ENCODE results near the gene ACIN1. TPM values are rescaled to one million over a fixed set of nuclear protein-coding genes. Genes with fewer than 3 reads are reported as not detected.

The ACIN1 gene
- total RNA-seq, 2 experiments from 2014 or later = 212 to 214 TPM

GRCh38 chr14:23128969-23129758 lies 34.2 kb upstream of the ACIN1 start:
- DNase-seq (no peak), ATAC-seq (ENCODE audit: low read depth) (no peak)
- POLR2A ChIA-PET = no interaction called here
- Mint-ChIP-seq H3K4me1 (peaks cover 12% of the 10 kb centered on the region), H3K9me3 (no peaks in the 10 kb centered on the region), H3K4me3 (no peak overlapping the region), H3K27ac (no peak overlapping the region), H3K27me3 (peaks cover 2% of the 10 kb centered on the region), H3K36me3 (no peaks in the 10 kb centered on the region)

DNA sequence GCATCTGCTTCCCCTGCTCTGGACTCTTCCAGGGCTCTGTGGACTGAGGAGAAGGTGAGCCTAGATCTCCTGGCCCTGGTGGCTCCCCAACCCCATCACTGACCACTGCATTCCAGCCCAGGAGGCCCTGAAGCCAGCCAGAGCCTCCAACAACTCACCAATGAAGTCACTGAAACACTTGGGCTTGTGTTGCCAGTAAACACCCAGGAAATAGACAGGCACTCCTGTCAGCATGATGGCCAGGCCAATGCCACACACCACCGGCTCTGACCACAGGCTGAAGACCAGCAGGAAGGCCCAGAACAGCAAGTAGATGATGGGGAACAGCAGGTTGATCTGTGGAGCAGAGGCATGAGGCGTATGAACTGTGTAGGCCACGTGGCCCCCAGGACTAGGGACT lies 32.9 kb upstream of the ACIN1 start:
- no peak for ATAC-seq (ENCODE audit: low read depth)
- H3K4me1 Mint-ChIP-seq = peaks cover 9% of the 10 kb centered on the region

DNA sequence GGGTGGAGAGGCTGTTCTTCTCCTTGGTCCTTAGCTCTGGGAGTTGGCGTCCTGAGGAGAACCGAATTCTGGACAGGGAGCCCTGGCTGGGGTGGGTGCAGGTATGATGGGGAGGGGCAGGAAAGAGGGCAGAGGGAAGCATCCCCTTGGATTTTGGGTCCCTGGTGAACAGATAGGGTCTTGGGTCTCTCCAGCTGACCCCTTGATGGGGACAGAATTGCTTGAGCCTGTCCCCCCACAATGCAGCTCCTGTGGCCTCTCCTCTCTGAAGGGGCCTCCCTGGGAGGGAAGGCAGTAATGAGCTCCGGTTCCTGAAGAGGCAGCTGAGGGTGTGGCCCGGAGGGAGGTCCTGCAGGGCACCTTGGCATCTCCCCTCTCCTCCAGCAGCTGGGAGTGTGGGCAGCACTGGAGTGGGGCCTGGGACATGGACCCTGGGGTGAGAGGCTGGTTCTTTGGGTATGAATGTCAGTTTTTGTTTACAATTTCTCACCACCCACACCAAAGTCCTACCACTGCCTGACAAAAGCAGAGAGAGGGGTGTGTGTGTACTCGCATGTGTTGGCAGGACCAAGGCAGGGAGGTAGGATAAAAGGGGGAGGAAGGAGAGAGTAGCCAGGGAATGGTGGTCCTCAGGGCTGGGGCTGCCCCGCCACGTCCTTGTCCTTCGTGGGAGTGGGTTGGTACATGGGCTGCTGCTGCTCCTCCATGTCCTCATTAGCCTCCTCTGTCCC lies 31.8 kb upstream of the ACIN1 start:
- DNase-seq (no peak), ATAC-seq (ENCODE audit: low read depth) (no peak)
- Mint-ChIP-seq H3K27me3 (no peaks in the 10 kb centered on the region), H3K9me3 (no peaks in the 10 kb centered on the region), H3K4me1 (peaks cover 9% of the 10 kb centered on the region), H3K36me3 (no peaks in the 10 kb centered on the region), H3K4me3 (no peak overlapping the region), H3K27ac (no peak overlapping the region)
- POLR2A ChIA-PET = no interaction called here

More for the DNA sequence above, 32.9 kb upstream of the ACIN1 start:
- H3K27me3 Mint-ChIP-seq = no peaks in the 10 kb centered on the region
- H3K36me3 Mint-ChIP-seq = no peaks in the 10 kb centered on the region
- no peak for DNase-seq
- POLR2A ChIA-PET = no interaction called here
- no peaks in the 10 kb centered on the region for H3K9me3 Mint-ChIP-seq
- H3K27ac Mint-ChIP-seq = peak overlapping the region; percentile 52
- H3K4me3 Mint-ChIP-seq = no peak overlapping the region

GRCh38 chr14:23125933-23126524 lies 31.1 kb upstream of the ACIN1 start:
- ATAC-seq (ENCODE audit: low read depth) = no peak
- Mint-ChIP-seq H3K4me1 (peaks cover 15% of the 10 kb centered on the region), H3K4me3 (no peak overlapping the region), H3K27me3 (no peaks in the 10 kb centered on the region), H3K27ac (no peak overlapping the region), H3K9me3 (no peaks in the 10 kb centered on the region), H3K36me3 (no peaks in the 10 kb centered on the region)
- POLR2A ChIA-PET = no interaction called here
- no peak for DNase-seq

- H3K9me3 Mint-ChIP-seq = no peaks in the 10 kb centered on the region
- H3K27me3 Mint-ChIP-seq = no peaks in the 10 kb centered on the region
- ATAC-seq (ENCODE audit: low read depth) (no peak), DNase-seq (no peak)
- H3K4me3 Mint-ChIP-seq = no peak overlapping the region
- POLR2A ChIA-PET = interaction anchor here (0.9 kb wide), 1 partner anchor 57 kb away, joined by 3 read pairs; no protein-coding TSS in a partner anchor
- no peak overlapping the region for H3K27ac Mint-ChIP-seq
- peaks cover 25% of the 10 kb centered on the region for H3K4me1 Mint-ChIP-seq
- H3K36me3 Mint-ChIP-seq = no peaks in the 10 kb centered on the region
These were observed 30.1 kb upstream of the ACIN1 start for GRCh38 chr14:23125011-23125410.

GRCh38 chr14:23124337-23124954 lies 29.5 kb upstream of the ACIN1 start:
- H3K9me3 Mint-ChIP-seq = no peaks in the 10 kb centered on the region

DNA sequence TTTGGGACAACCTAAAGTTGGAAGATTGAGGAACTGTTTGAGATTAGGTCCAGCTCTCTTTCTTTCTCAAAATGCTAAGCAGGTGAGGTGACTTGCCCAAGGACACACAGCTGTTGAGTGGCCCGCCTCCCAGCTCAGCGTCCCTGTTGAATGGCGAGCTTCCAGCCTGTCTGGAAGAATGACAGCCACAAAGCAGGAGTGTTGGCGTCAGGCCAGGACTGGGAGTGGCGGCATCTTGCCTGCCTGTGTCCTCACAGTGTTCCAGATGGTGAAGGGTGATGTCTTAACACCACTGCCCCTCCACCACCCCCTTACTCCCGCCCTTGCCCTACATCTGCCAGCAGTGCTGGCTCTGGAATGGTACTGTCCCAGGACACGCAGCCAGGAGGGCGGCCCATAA lies 28.5 kb upstream of the ACIN1 start:
- H3K4me3 Mint-ChIP-seq = no peak overlapping the region
- no peaks in the 10 kb centered on the region for H3K9me3 Mint-ChIP-seq
- H3K36me3 Mint-ChIP-seq = no peaks in the 10 kb centered on the region
- H3K4me1 Mint-ChIP-seq = peaks cover 32% of the 10 kb centered on the region
- ATAC-seq (ENCODE audit: low read depth) (no peak), DNase-seq (no peak)
- POLR2A ChIA-PET = no interaction called here
- no peaks in the 10 kb centered on the region for H3K27me3 Mint-ChIP-seq
- H3K27ac Mint-ChIP-seq = no peak overlapping the region

More at GRCh38 chr14:23124337-23124954, 29.5 kb upstream of the ACIN1 start:
- DNase-seq = no peak
- Mint-ChIP-seq H3K4me1 (peaks cover 29% of the 10 kb centered on the region), H3K27me3 (no peaks in the 10 kb centered on the region), H3K27ac (no peak overlapping the region), H3K4me3 (no peak overlapping the region), H3K36me3 (no peaks in the 10 kb centered on the region)
- POLR2A ChIA-PET = interaction anchor here (0.9 kb wide), 1 partner anchor 58 kb away, joined by 3 read pairs; no protein-coding TSS in a partner anchor
- ATAC-seq (ENCODE audit: low read depth) = no peak

DNA sequence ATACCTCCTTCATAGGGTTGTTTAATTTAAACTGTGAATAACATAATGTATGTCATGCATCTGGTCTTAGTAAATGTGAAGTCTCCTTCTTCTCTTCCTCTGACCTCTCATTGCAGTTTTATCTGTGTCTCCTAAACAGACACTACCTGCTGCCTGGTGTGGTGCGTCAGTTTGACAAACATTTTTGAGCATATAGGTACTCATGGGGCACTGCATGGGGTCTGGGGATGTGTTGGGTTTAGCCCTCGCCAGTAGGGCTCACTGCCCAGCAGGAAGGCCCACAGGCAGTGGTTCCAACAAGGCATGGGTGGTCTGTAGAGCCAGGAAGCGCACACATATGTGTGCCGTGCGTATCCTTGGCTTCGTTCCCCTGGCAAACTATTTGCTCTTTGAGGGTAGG lies 27.1 kb upstream of the ACIN1 start:
- Mint-ChIP-seq H3K36me3 (no peaks in the 10 kb centered on the region), H3K4me1 (peaks cover 28% of the 10 kb centered on the region), H3K27me3 (no peaks in the 10 kb centered on the region), H3K4me3 (no peak overlapping the region), H3K27ac (no peak overlapping the region), H3K9me3 (no peaks in the 10 kb centered on the region)
- ATAC-seq (ENCODE audit: low read depth) (no peak), DNase-seq (no peak)
- POLR2A ChIA-PET = interaction anchor here (1.7 to 4.2 kb wide), 3 partner anchors 27 to 180 kb away, joined by 9 to 42 read pairs (median 15); partner anchors contain the start of genes ACIN1, C14orf119 and PPP1R3E

DNA sequence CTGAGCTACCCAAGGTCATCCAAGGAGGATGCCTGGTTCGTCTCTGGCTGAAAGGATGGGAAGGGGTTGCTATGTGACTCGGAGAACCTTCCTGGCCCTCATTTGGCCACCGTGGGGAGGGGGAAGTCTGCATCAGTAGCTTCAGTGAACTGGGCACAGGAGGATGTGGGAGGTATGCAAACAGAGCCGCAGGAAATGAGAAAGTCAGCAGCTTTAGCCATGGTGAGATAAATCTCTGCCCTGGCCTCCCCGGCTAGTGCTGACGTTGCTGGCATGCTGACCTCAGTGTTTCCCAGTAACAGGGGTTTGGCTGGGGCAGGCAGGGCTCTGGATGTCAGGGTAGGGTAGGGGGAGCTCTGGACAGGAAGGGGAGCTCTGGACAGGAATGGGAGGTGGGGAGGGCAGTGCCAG lies 26.4 kb upstream of the ACIN1 start:
- Mint-ChIP-seq H3K4me1 (peaks cover 28% of the 10 kb centered on the region), H3K9me3 (no peaks in the 10 kb centered on the region), H3K4me3 (peak overlapping the region; percentile 65), H3K36me3 (no peaks in the 10 kb centered on the region), H3K27me3 (no peaks in the 10 kb centered on the region), H3K27ac (peak overlapping the region; percentile 96)
- POLR2A ChIA-PET = interaction anchor here (0.6 to 4.2 kb wide), 6 partner anchors 26 to 181 kb away, joined by 3 to 42 read pairs (median 13); partner anchors contain the start of genes ACIN1, C14orf119, PPP1R3E and SLC7A8
- DNase-seq = no peak
- ATAC-seq (ENCODE audit: low read depth) = no peak

GRCh38 chr14:23120541-23121251 lies 25.8 kb upstream of the ACIN1 start:
- Mint-ChIP-seq H3K27ac (peak overlapping the region; percentile 96), H3K4me3 (peak overlapping the region; percentile 65), H3K36me3 (no peaks in the 10 kb centered on the region), H3K27me3 (no peaks in the 10 kb centered on the region), H3K4me1 (peaks cover 28% of the 10 kb centered on the region), H3K9me3 (no peaks in the 10 kb centered on the region)
- POLR2A ChIA-PET = interaction anchor here (0.6 to 4.2 kb wide), 11 partner anchors 11 to 200 kb away, joined by 3 to 42 read pairs (median 10); partner anchors contain the start of genes ACIN1, C14orf119, PABPN1 and PPP1R3E
- peak; percentile 82 for DNase-seq
- ATAC-seq (ENCODE audit: low read depth) = peak; percentile 53

DNA sequence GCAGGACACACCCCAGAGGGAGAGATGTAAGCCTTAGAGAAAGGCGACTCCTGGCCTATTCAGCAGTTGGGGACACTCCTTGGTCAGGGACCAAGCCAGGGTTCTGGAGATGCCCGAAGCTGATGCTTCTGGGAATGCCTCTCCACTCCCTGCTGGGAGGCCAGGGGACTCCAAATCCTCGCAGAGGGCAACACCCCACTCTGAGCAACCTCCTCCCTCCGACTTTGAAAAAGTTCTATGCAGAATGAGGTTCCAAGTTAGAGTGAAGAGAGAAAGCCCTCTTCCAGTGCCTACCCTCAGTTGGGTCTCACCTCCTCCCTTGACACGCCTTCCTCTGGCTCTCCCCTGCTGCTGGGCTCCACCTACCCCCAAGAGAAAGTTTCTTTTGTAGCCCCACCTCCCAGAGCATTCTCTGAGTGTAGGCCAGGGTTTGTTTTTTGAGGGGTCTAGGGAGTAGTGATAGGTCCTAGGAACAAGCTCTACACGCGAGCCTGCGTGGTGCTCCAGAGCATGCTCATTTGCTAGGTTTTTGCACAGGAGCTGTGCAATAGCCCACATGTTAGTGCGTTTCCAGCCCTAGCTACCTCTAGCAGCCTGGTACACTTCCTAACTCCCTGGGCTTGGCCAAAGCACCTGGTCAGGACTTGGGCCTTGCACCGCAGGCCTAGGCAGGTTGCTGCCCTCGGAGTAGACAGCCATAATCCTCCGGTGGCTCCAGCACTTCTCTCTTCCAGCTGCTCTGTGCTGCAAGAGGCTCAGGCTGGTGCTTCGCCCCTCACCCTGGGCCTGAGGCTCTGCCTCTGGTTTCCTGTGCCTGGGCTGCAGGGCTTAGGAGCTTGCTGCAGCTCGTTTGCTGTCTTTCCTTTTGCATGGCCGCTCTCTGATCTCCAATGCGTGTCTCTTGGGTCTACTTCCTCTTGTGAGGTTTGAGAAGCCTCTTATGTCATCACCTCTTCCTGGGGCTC lies 24.7 kb upstream of the ACIN1 start:
- no peaks in the 10 kb centered on the region for H3K27me3 Mint-ChIP-seq
- peak; percentile 70 for ATAC-seq (ENCODE audit: low read depth)

More for the DNA sequence above, 24.7 kb upstream of the ACIN1 start:
- peak; percentile 69 for DNase-seq
- H3K36me3 Mint-ChIP-seq = no peaks in the 10 kb centered on the region
- POLR2A ChIA-PET = interaction anchor here (0.5 to 4.2 kb wide), 14 partner anchors 10 to 351 kb away, joined by 3 to 42 read pairs (median 4); partner anchors contain the start of genes ACIN1, C14orf119, PABPN1 and PPP1R3E
- H3K4me1 Mint-ChIP-seq = peaks cover 28% of the 10 kb centered on the region
- peak overlapping the region; percentile 65 for H3K4me3 Mint-ChIP-seq
- peak overlapping the region; percentile 96 for H3K27ac Mint-ChIP-seq
- no peaks in the 10 kb centered on the region for H3K9me3 Mint-ChIP-seq

All from activated naive CD8-positive, alpha-beta T cell treated with anti-CD3 and anti-CD28 coated beads, Interleukin-2, amount 10 ng/mL, durations not matched to agents 7 days and 5 days (primary cell).